Loucy (cell line): ENCODE results near the gene AGAP1.

Source experiments
- EZH2phosphoT487 ChIP-seq: fragments of 200-600 bp; IDR thresholded peaks from 2 replicates; pipeline ENCODE4 v1.6.1; 2018; ENCODE audit warnings: antibody characterized with exemption, mild to moderate bottlenecking, moderate library complexity, borderline replicate concordance
- TF ChIP-seq, protein P1 (sequence below): fragments of 200-600 bp; sonication (generic); conservative IDR thresholded peaks from 2 replicates; pipeline ENCODE4 v1.5.1; 2014; ENCODE audit warnings: mild to moderate bottlenecking, antibody characterized with exemption, low read length

DNA sequence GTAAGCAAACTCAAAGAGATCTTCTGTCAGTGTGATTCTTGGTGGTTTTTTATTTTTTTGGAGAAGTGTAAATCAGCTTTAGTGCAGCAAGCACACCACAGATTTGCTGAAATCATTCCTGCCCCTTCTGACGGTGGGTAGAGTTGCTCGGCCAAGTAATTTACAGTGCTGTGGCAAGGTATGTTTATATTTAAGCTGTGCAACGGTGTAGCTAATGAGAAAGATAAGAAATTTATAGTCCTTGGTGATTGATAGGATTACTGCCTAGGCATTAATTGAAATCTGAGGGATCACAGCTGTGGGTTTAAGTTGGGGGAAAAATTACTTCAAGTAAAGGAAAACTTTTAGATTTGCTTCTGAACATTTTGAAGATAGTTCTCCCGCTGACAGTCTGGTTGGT, 286.6 kb downstream of the AGAP1 start:
- TF ChIP-seq, protein P1, sequence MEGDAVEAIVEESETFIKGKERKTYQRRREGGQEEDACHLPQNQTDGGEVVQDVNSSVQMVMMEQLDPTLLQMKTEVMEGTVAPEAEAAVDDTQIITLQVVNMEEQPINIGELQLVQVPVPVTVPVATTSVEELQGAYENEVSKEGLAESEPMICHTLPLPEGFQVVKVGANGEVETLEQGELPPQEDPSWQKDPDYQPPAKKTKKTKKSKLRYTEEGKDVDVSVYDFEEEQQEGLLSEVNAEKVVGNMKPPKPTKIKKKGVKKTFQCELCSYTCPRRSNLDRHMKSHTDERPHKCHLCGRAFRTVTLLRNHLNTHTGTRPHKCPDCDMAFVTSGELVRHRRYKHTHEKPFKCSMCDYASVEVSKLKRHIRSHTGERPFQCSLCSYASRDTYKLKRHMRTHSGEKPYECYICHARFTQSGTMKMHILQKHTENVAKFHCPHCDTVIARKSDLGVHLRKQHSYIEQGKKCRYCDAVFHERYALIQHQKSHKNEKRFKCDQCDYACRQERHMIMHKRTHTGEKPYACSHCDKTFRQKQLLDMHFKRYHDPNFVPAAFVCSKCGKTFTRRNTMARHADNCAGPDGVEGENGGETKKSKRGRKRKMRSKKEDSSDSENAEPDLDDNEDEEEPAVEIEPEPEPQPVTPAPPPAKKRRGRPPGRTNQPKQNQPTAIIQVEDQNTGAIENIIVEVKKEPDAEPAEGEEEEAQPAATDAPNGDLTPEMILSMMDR: no peak
- TF ChIP-seq EZH2phosphoT487: no peak
